EL (cell line): Measurements from ENCODE around the gene WDPCP.
"Not testable (repeated sequence)": the region's sequence is repeated elsewhere in the genome, so short reads cannot be mapped to it uniquely, and the experiment has no call there.

ENCODE experiments used
- DNase-seq: peaks from one replicate; pipeline ENCODE4 v3.0.0-alpha.2; 2016

Gene WDPCP

GRCh38 chr2:63539416-63540162 lies 48.7 kb downstream of the WDPCP start:
- no peak for DNase-seq

GRCh38 chr2:63538390-63538789 lies 49.9 kb downstream of the WDPCP start:
- no peak for DNase-seq

- peak; percentile 43 for DNase-seq
Measured at GRCh38 chr2:63537306-63537705, 51.0 kb downstream of the WDPCP start.

- no peak for DNase-seq
Measured at GRCh38 chr2:63530704-63531279, 57.5 kb downstream of the WDPCP start.

GRCh38 chr2:63525905-63526304 lies 62.4 kb downstream of the WDPCP start:
- no peak for DNase-seq

GRCh38 chr2:63522950-63523349 lies 65.3 kb downstream of the WDPCP start:
- DNase-seq, result peak; percentile 34

- no peak for DNase-seq
Measured at GRCh38 chr2:63520793-63521192, 67.5 kb downstream of the WDPCP start.

GRCh38 chr2:63514781-63515180 lies 73.5 kb downstream of the WDPCP start:
- DNase-seq, result no peak

- DNase-seq, result no peak
Measured at GRCh38 chr2:63514237-63514716, 74.0 kb downstream of the WDPCP start.

GRCh38 chr2:63506320-63506719 lies 82.0 kb downstream of the WDPCP start:
- DNase-seq, result no peak

- DNase-seq, result no peak
Measured at GRCh38 chr2:63503818-63504217, 84.5 kb downstream of the WDPCP start.

- DNase-seq, result no peak
Measured at GRCh38 chr2:63500398-63500797, 87.9 kb downstream of the WDPCP start.

- DNase-seq, result no peak
Measured at GRCh38 chr2:63497576-63497975, 90.7 kb downstream of the WDPCP start.

GRCh38 chr2:63494968-63495367 lies 93.3 kb downstream of the WDPCP start:
- no peak for DNase-seq

GRCh38 chr2:63494100-63494499 lies 94.2 kb downstream of the WDPCP start:
- no peak for DNase-seq

- peak; percentile 23 for DNase-seq
Measured at GRCh38 chr2:63488118-63488713, 100.1 kb downstream of the WDPCP start.

- no peak for DNase-seq
Measured at GRCh38 chr2:63486861-63487290, 101.4 kb downstream of the WDPCP start.

- no peak for DNase-seq
Measured at GRCh38 chr2:63484901-63485300, 103.4 kb downstream of the WDPCP start.

- DNase-seq, result no peak
Measured at GRCh38 chr2:63484481-63484880, 103.8 kb downstream of the WDPCP start.

- DNase-seq, result no peak
Measured at GRCh38 chr2:63477686-63478085, 110.6 kb downstream of the WDPCP start.

GRCh38 chr2:63469313-63469712 lies 119.0 kb downstream of the WDPCP start:
- not testable (repeated sequence) for DNase-seq

GRCh38 chr2:63465633-63466032 lies 122.6 kb downstream of the WDPCP start:
- DNase-seq, result peak; percentile 15

GRCh38 chr2:63463142-63463541 lies 125.1 kb downstream of the WDPCP start:
- DNase-seq, result no peak

- DNase-seq, result no peak
Measured at GRCh38 chr2:63446658-63447057, 141.6 kb downstream of the WDPCP start.
